Right lobe of liver (tissue), 6 donors: ENCODE measurements around the gene CDH23. TPM values are rescaled to one million over a fixed set of nuclear protein-coding genes. Genes with fewer than 3 reads are reported as not detected.

Source experiments
- ATAC-seq, 4 donors: fragments of 200-7000 bp; cut with Tn5 transposase; one replicate each; pipeline ENCODE4 v1.9.1; 2020; ENCODE audit warnings: mild to moderate bottlenecking in 4 of 4, moderate library complexity in 4 of 4
- DNase-seq, 3 donors: peaks; one replicate each; pipeline ENCODE4 v3.0.0-alpha.2; 2020
- H3K27ac ChIP-seq, 3 donors: fragments of 200-600 bp; one replicate each; pipeline ENCODE4 v1.8.0; 2022
- H3K27me3 ChIP-seq, 2 donors: fragments of 200-600 bp; one replicate each; pipeline ENCODE4 v1.8.0; 2022
- H3K36me3 ChIP-seq, 4 donors: fragments of 200-600 bp; sonication (generic) in 1 of 4; one replicate each; pipeline versions ENCODE4 v1.5.1 to v1.8.0; 2017 to 2022; ENCODE audit warnings: control low read depth in 1 of 4
- H3K4me1 ChIP-seq, 4 donors: fragments of 200-600 bp; sonication (generic) in 1 of 4; one replicate each; pipeline versions ENCODE4 v1.5.1 to v1.8.0; 2017 to 2022; ENCODE audit warnings: control low read depth in 1 of 4
- H3K4me3 ChIP-seq, 3 donors: fragments of 200-600 bp; one replicate each; pipeline ENCODE4 v1.8.0; 2022
- H3K9me3 ChIP-seq, 4 donors: fragments of 200-600 bp; sonication (generic) in 1 of 4; one replicate each; pipeline versions ENCODE4 v1.5.1 to v1.8.0; 2017 to 2022; ENCODE audit warnings: control low read depth in 1 of 4
- POLR2A ChIP-seq: fragments of 450-650 bp; IDR thresholded peaks from one replicate; pipeline ENCODE4 v1.6.1; 2017; ENCODE audit warnings: antibody characterized with exemption, mild to moderate bottlenecking
- WGBS: methylation state at CpG from one replicate; pipeline ENCODE4 v1.1.6; 2018; ENCODE audit warnings: low coverage, low lambda C conversion rate; ENCODE audit not compliant: insufficient coverage; ENCODE audit errors: missing lambda C conversion rate; 5-methylcytosine and 5-hydroxymethylcytosine counted together
- intact Hi-C, 2 donors: fragments of 100-400 bp; cut with DNase I; formaldehyde crosslinking; loops; one replicate each; pipeline versions ENCODE4 v1.11.2 to v1.14.1; 2022
- total RNA-seq, 6 experiments: library from RNA; depleted of rRNA in 2 of 6; stranded (reverse); fragments of >200 nt in 2 of 6; fragmentation: NEBNext Ultra II Directional in 3 of 6; extraction: Animal tissue kit (Norgen Biotek cat#: 25700) in 3 of 6; gene quantifications; one replicate each; pipeline versions ENCODE4 v1.1.0 to v1.2.4, GENCODE V29; 2016 to 2023
- TF ChIP-seq, protein P1 (sequence below), 4 donors: fragments of 200-600 bp in 3 of 4; fragments of 450-650 bp in 1 of 4; IDR thresholded peaks; one replicate each; pipeline versions ENCODE4 v1.5.1 to v1.8.0; 2016 to 2022; ENCODE audit warnings: antibody characterized with exemption in 4 of 4, mild to moderate bottlenecking in 2 of 4
- donor health status: DM: no; HTN: yes; CAD: no.
- donor health status: DM: no; HTN: no; CAD: no.
- donor health status: DM: no; HTN: no; CAD: no.
- donor health status: DM: no; HTN: yes; CAD: no.
- donor health status: DM: no; HTN: yes; CAD: no.

CDH23 gene
- total RNA-seq, 6 experiments from 2014 or later = 3.3 to 19.7 (median 6.3) TPM

DNA sequence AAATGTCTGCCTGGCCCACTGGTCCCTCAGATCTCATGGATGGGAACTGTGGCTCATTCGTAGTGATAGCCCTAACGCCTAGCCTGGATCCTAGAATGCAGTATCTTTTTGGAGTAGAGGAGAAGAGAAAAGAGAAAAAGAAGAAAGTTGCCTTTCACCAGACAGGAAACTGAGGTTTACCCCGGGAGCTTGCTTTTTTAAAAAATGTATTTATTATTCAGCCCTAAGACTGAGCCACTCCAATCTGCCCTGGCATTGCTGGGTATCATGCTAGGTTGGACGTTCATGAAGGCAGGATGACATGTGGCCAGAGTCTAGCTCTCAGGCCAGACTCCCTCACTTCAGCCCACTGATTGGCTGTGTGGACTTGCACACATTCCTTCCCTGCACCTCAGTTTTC lies 344.3 kb downstream of the CDH23 start:
- H3K9me3 ChIP-seq = no peaks in the 10 kb centered on the region
- no peak for DNase-seq
- H3K36me3 ChIP-seq = no peaks in the 10 kb centered on the region
- no peaks in the 10 kb centered on the region for H3K27me3 ChIP-seq
- H3K27ac ChIP-seq = no peak overlapping the region
- ATAC-seq = no peak
- H3K4me3 ChIP-seq = no peak overlapping the region
- H3K4me1 ChIP-seq = no peaks in the 10 kb centered on the region
- intact Hi-C loops = no loop called here
- no peak for TF ChIP-seq POLR2A
- TF ChIP-seq, protein P1, sequence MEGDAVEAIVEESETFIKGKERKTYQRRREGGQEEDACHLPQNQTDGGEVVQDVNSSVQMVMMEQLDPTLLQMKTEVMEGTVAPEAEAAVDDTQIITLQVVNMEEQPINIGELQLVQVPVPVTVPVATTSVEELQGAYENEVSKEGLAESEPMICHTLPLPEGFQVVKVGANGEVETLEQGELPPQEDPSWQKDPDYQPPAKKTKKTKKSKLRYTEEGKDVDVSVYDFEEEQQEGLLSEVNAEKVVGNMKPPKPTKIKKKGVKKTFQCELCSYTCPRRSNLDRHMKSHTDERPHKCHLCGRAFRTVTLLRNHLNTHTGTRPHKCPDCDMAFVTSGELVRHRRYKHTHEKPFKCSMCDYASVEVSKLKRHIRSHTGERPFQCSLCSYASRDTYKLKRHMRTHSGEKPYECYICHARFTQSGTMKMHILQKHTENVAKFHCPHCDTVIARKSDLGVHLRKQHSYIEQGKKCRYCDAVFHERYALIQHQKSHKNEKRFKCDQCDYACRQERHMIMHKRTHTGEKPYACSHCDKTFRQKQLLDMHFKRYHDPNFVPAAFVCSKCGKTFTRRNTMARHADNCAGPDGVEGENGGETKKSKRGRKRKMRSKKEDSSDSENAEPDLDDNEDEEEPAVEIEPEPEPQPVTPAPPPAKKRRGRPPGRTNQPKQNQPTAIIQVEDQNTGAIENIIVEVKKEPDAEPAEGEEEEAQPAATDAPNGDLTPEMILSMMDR (IDR thresholded peaks at IDR 0.05) = no peak
- WGBS = 54% methylated on average over 3 of the region's 4 CpGs

DNA sequence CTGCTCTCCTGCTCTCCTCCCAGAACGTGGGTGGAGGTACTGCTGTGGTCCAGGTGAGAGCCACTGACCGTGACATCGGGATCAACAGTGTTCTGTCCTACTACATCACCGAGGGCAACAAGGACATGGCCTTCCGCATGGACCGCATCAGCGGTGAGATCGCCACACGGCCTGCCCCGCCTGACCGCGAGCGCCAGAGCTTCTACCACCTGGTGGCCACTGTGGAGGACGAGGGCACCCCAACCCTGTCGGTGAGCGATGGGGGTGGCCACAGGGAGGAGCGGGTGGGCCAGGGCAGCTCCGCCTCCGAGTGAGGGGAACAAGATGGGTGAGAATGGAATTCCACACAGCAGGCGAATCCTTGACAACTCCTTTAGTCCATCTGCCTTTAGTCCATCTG lies 345.0 kb downstream of the CDH23 start:
- H3K27ac ChIP-seq = no peak overlapping the region
- intact Hi-C loops = no loop called here
- WGBS = 80% methylated on average over 2 of the region's 20 CpGs
- DNase-seq = peak in 1 of 3 donors; percentile 54
- H3K4me3 ChIP-seq = no peak overlapping the region
- H3K36me3 ChIP-seq = no peaks in the 10 kb centered on the region
- no peaks in the 10 kb centered on the region for H3K27me3 ChIP-seq
- H3K9me3 ChIP-seq = no peaks in the 10 kb centered on the region
- no peak for TF ChIP-seq POLR2A
- TF ChIP-seq, protein P1 (IDR thresholded peaks at IDR 0.05) = no peak
- H3K4me1 ChIP-seq = peaks cover 0 to 5% (median 0%) of the 10 kb centered on the region in 4 donors
- ATAC-seq = no peak

DNA sequence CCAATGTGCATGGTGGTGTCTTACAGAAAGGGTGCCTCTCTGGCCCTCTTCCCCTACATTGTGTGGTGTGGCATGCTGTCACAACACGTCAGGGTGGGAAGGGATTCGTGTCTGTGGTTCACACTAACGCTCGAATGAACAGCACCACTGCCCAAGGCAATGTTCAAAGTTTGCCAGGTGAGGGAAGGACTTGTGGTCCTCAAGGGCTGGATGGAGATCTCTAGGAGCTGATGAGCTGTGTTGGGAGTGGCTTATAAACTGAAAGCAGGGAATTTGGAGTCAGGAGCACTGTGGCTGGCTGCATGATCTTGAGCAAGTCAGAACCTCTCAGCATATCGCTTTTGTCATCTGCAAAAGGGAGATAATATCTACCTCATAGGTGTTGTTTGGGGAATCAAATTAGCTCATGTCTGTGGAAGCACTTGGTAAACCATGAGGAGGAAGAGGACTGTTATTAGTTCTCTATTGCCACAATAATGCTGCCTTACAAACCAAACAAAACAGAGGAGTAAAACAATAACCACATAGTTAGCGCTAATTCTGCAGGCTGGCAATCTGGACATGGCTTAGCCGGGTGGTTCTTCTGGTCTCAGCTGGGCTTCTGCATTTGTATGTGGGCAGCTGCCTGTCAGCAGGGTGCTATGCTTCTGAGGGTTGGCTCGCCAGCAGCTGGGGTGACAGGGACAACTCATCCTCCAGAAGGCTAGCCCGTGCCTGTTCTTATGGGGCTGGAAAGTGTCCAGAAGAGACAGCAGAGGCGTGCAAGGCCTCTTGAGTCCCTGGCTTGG lies 345.8 kb downstream of the CDH23 start:
- Histone ChIP-seq H3K4me1 (peaks cover 0 to 13% (median 2%) of the 10 kb centered on the region in 4 donors), H3K36me3 (no peaks in the 10 kb centered on the region), H3K9me3 (no peaks in the 10 kb centered on the region), H3K27me3 (no peaks in the 10 kb centered on the region), H3K27ac (no peak overlapping the region), H3K4me3 (no peak overlapping the region)
- TF ChIP-seq, protein P1 (IDR thresholded peaks at IDR 0.05) = no peak
- no peak for TF ChIP-seq POLR2A
- WGBS = 82% methylated on average over 5 of the region's 10 CpGs
- intact Hi-C loops = no loop called here
- no peak for DNase-seq
- no peak for ATAC-seq

DNA sequence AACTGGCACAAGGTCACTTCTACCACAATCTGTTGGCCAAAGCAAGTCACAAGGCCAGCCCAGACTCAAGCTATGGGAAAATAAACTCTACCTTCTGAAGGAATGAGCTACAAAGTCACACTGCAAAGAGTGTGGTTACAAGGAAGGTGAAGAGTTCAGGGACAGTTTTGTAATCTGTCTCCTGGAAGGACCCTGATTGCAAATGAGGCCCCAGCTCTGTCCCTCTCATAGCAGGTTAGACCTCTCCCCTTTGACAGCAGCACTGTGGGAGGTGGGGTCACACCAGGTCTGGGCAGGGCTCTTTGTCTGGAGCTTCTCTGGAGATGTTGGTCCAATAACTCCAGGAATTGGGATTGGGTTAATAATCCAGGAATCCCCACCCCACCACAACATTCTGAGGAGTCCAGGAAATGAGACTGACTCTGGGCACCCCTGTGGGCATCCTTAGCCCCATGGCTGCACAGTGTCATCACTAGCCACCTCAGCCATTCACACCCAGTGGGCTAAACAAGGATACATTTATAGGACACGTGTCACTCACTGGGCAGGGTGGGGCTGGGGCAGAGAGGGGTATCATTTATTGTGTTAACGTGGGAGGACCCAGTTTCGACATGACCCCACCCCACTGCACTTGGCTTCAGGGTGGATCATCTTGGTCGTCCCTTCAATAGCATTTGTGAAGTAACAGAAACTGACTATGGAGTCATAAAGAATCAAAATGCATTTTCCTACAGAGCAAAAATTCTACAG lies 346.5 kb downstream of the CDH23 start:
- Histone ChIP-seq H3K9me3 (no peaks in the 10 kb centered on the region), H3K4me3 (no peak overlapping the region), H3K36me3 (no peaks in the 10 kb centered on the region), H3K27ac (no peak overlapping the region), H3K27me3 (no peaks in the 10 kb centered on the region), H3K4me1 (peaks cover 0 to 21% (median 2%) of the 10 kb centered on the region in 4 donors)
- ATAC-seq = no peak
- TF ChIP-seq, protein P1 (IDR thresholded peaks at IDR 0.05) = no peak
- no peak for TF ChIP-seq POLR2A
- no peak for DNase-seq
- WGBS = 60% methylated on average over 1 of the region's 4 CpGs
- intact Hi-C loops = no loop called here
